Measurements from ENCODE around the gene AMN1.

The AMN1 gene

DNA sequence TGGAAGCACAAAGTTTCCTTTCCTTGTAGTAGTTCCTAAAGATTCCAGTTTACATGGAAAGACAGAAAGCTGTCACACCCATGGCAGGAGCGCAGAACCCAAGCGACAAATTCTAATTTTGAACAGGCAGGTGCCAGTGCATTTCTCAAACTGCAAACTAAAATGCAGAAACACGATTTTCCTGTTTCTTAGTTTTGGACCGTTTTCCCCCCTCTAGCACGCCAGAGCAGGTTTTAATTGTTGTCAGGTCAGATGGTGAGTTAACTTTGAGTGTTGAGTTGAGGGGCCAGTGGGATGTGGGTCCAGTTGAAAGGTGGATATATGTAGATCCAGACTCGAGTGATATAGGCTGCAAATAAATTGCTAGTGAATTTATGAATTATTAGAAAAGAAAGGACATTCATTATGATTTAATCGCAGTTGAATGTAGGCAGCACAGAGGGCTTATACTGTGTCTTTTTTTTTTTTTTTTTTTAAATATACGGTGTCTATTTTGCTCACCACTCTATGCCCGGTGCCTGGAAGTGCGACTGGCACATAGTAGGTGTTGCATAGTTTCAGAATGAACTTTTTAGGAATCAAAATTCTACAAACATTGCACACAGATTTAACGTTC is 70.2 kb downstream of the AMN1 start:
- Histone ChIP-seq H3K27ac (ENCODE audit: low read length) (peak overlapping the region; percentile 71), H3K4me1 (ENCODE audit: low read length) (peaks cover 12% of the 10 kb centered on the region), H3K9me3 (ENCODE audit: insufficient read depth, low read length) (no peaks in the 10 kb centered on the region), H3K27me3 (ENCODE audit: low read depth, low read length) (no peaks in the 10 kb centered on the region), H3K9ac (ENCODE audit: low read length) (peak overlapping the region; percentile 66), H3K79me2 (ENCODE audit: low read length) (no peaks in the 10 kb centered on the region), H3K36me3 (replicated peaks; ENCODE audit: low read depth, low read length) (no peaks in the 10 kb centered on the region), H3K4me3 (ENCODE audit: low read length) (peak overlapping the region; percentile 81), H4K20me1 (ENCODE audit: insufficient read depth, low read length) (no peaks in the 10 kb centered on the region), H3K4me2 (ENCODE audit: low read length) (peak overlapping the region; percentile 92), H2AFZ (ENCODE audit: low read depth, low read length) (peak overlapping the region; percentile 86)
- TF ChIP-seq EZH2phosphoT487 (IDR thresholded peaks at IDR 0.05; ENCODE audit: low read depth), result no peak
- TF ChIP-seq, protein P1, sequence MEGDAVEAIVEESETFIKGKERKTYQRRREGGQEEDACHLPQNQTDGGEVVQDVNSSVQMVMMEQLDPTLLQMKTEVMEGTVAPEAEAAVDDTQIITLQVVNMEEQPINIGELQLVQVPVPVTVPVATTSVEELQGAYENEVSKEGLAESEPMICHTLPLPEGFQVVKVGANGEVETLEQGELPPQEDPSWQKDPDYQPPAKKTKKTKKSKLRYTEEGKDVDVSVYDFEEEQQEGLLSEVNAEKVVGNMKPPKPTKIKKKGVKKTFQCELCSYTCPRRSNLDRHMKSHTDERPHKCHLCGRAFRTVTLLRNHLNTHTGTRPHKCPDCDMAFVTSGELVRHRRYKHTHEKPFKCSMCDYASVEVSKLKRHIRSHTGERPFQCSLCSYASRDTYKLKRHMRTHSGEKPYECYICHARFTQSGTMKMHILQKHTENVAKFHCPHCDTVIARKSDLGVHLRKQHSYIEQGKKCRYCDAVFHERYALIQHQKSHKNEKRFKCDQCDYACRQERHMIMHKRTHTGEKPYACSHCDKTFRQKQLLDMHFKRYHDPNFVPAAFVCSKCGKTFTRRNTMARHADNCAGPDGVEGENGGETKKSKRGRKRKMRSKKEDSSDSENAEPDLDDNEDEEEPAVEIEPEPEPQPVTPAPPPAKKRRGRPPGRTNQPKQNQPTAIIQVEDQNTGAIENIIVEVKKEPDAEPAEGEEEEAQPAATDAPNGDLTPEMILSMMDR (IDR thresholded peaks at IDR 0.05; ENCODE audit: low read depth, low read length), result no peak

DNA sequence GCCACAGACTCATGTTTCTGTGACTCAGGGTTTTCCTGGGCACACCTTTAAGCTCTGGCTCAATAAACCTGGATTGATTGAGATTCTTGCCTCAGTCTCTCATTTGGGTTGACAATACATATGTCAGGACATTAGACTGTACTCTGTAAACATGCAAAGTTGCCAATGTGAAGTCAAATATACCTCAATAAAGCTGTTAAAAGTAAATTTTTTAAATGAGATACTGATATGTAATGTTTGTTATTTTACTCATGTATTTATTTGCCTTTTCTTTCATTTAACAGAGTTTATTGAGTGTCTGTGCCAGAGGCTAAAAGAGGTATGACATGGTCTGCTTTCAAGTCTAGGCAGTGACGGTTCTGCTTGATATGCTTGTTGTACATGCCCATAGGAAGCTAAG is 73.0 kb downstream of the AMN1 start:
- H3K4me3 ChIP-seq (ENCODE audit: low read length), result no peak overlapping the region
- no peak overlapping the region for H2AFZ ChIP-seq (ENCODE audit: low read depth, low read length)
- H3K27me3 ChIP-seq (ENCODE audit: low read depth, low read length), result no peaks in the 10 kb centered on the region
- H3K9me3 ChIP-seq (ENCODE audit: insufficient read depth, low read length), result no peaks in the 10 kb centered on the region
- no peaks in the 10 kb centered on the region for H4K20me1 ChIP-seq (ENCODE audit: insufficient read depth, low read length)
- no peaks in the 10 kb centered on the region for H3K36me3 ChIP-seq (replicated peaks; ENCODE audit: low read depth, low read length)
- no peaks in the 10 kb centered on the region for H3K79me2 ChIP-seq (ENCODE audit: low read length)
- H3K27ac ChIP-seq (ENCODE audit: low read length), result no peak overlapping the region
- no peak overlapping the region for H3K9ac ChIP-seq (ENCODE audit: low read length)
- no peak overlapping the region for H3K4me2 ChIP-seq (ENCODE audit: low read length)
- H3K4me1 ChIP-seq (ENCODE audit: low read length), result peaks cover 19% of the 10 kb centered on the region
- TF ChIP-seq, protein P1 (IDR thresholded peaks at IDR 0.05; ENCODE audit: low read depth, low read length), result no peak
- TF ChIP-seq EZH2phosphoT487 (IDR thresholded peaks at IDR 0.05; ENCODE audit: low read depth), result no peak

DNA sequence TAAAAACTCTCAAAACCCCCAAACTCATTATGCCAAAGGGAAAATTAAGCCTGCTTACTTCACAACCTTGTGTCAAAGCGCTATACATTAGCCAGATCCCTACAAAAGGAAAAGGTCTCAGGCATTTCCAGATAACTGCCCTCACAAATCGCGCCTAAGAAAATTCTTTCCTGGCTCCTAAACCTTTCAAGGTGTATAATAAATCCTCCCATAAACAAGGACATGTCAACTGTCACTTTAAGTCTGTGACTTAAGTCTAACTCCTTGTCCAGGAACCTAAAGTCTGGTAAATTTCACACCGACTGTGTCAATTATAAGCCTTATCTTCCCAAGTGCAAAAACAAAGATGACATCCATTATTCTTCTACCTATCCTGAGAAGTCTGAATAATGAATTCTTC is 73.6 kb downstream of the AMN1 start:
- Histone ChIP-seq H3K36me3 (replicated peaks; ENCODE audit: low read depth, low read length) (no peaks in the 10 kb centered on the region), H3K4me1 (ENCODE audit: low read length) (peaks cover 18% of the 10 kb centered on the region), H4K20me1 (ENCODE audit: insufficient read depth, low read length) (no peaks in the 10 kb centered on the region), H3K79me2 (ENCODE audit: low read length) (no peaks in the 10 kb centered on the region), H3K4me2 (ENCODE audit: low read length) (no peak overlapping the region), H3K27ac (ENCODE audit: low read length) (no peak overlapping the region), H3K4me3 (ENCODE audit: low read length) (no peak overlapping the region), H3K27me3 (ENCODE audit: low read depth, low read length) (no peaks in the 10 kb centered on the region), H3K9me3 (ENCODE audit: insufficient read depth, low read length) (no peaks in the 10 kb centered on the region), H2AFZ (ENCODE audit: low read depth, low read length) (no peak overlapping the region), H3K9ac (ENCODE audit: low read length) (no peak overlapping the region)
- TF ChIP-seq, protein P1 (IDR thresholded peaks at IDR 0.05; ENCODE audit: low read depth, low read length), result no peak
- TF ChIP-seq EZH2phosphoT487 (IDR thresholded peaks at IDR 0.05; ENCODE audit: low read depth), result no peak

DNA sequence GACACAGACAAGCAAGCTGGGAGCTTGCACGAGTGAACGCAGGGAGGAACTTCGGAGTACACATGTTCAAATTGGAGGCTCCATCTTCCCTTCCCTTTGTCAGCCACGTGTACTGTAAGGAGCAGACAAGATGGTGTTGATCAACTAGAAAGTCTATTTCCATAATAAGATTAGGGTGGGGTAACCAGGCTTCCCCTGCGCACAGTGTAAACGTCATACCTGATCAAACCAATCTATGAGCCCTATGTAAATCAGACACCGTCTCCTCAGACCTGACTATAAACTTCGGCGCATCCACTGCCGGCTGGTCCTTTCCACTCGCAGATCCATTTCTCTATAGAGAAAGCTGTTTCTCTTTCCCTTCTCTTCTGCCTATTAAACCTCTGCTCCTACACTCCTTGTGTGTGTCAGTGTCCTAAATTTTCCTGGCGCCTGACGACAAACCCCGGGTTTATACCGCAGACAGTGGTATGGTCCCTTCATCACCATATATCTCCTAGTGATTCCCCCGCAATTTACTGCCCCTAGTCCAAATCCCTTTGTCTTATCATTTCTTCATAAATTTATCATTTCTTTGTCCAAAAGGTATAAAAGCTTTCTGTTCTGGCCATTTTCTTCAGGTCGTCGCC is 76.8 kb downstream of the AMN1 start:
- Histone ChIP-seq H3K9ac (ENCODE audit: low read length) (no peak overlapping the region), H3K27ac (ENCODE audit: low read length) (no peak overlapping the region), H3K36me3 (replicated peaks; ENCODE audit: low read depth, low read length) (no peaks in the 10 kb centered on the region), H3K27me3 (ENCODE audit: low read depth, low read length) (no peaks in the 10 kb centered on the region), H4K20me1 (ENCODE audit: insufficient read depth, low read length) (no peaks in the 10 kb centered on the region), H3K4me2 (ENCODE audit: low read length) (peak overlapping the region; percentile 71; the same call in 1 of the 2 replicates), H3K79me2 (ENCODE audit: low read length) (no peaks in the 10 kb centered on the region), H3K9me3 (ENCODE audit: insufficient read depth, low read length) (no peaks in the 10 kb centered on the region), H2AFZ (ENCODE audit: low read depth, low read length) (peak overlapping the region; percentile 76; the same call in 1 of the 2 replicates), H3K4me3 (ENCODE audit: low read length) (no peak overlapping the region), H3K4me1 (ENCODE audit: low read length) (peaks cover 10% of the 10 kb centered on the region)
- no peak for TF ChIP-seq EZH2phosphoT487 (IDR thresholded peaks at IDR 0.05; ENCODE audit: low read depth)
- TF ChIP-seq, protein P1 (IDR thresholded peaks at IDR 0.05; ENCODE audit: low read depth, low read length), result no peak

Data from OCI-LY3 (cell line).